A549 (cell line): ENCODE measurements around the gene PRSS12. TPM values are rescaled to one million over a fixed set of nuclear protein-coding genes. Genes with fewer than 3 reads are reported as not detected.

ENCODE experiments used
- ATAC-seq, 2 experiments: fragments of 200-7000 bp in 1 of 2; fragments of >200 bp in 1 of 2; cut with Nextera tagmentation in 1 of 2; cut with Tn5 transposase in 1 of 2; 3 replicates each; pipeline versions ENCODE4 v1.8.0 to v1.9.1; 2018 to 2020; ENCODE audit warnings: mild to moderate bottlenecking in 1 of 2, moderate library complexity in 1 of 2
- CTCF ChIA-PET: fragments of 300-600 bp; sonication (Branson Sonifier 250); formaldehyde crosslinking; extraction: SDS; loops from one replicate; lab custom pipeline; 2021; ENCODE audit warnings: antibody characterized with exemption, inconsistent platforms; lab: Yijun Ruan, JAX
- POLR2A ChIA-PET: fragments of 350-600 bp; formaldehyde crosslinking; extraction: SDS; loops from one replicate; lab custom pipeline; 2021; ENCODE audit warnings: antibody characterized with exemption, inconsistent platforms; lab: Yijun Ruan, JAX
- DNase-seq, 2 experiments: peaks; one replicate each; pipeline versions ENCODE4 v3.0.0 to v3.0.0-alpha.2; 2011 to 2016; ENCODE audit warnings: low read depth in 1 of 2, low spot score in 1 of 2
- FAIRE-seq: peaks from 2 replicates; lab custom pipeline; 2011; peaks lifted over from hg19 to GRCh38; lab: Jason Lieb, UNC
- H3K27ac ChIP-seq, 2 experiments: fragments of >200 bp; sonication (Bioruptor Twin); formaldehyde crosslinking; 3 replicates each; pipeline ENCODE4 v1.5.1; 2016 to 2017
- H3K4me1 ChIP-seq: fragments of >200 bp; sonication (Bioruptor Twin); formaldehyde crosslinking; 3 replicates; pipeline ENCODE4 v1.6.1; 2016
- H3K4me2 ChIP-seq: fragments of >200 bp; sonication (Bioruptor Twin); formaldehyde crosslinking; 3 replicates; pipeline ENCODE4 v1.6.1; 2016
- H3K4me3 ChIP-seq: fragments of >200 bp; sonication (Bioruptor Twin); formaldehyde crosslinking; 3 replicates; pipeline ENCODE4 v1.5.1; 2016
- H3K9me3 ChIP-seq: fragments of >200 bp; sonication (Bioruptor Twin); formaldehyde crosslinking; 3 replicates; pipeline ENCODE4 v1.6.1; 2016
- EHF ChIP-seq: fragments of 250-450 bp; sonication (Bioruptor Pico); IDR thresholded peaks from 2 replicates; pipeline ENCODE4 v1.5.0; 2020; ENCODE audit warnings: mild to moderate bottlenecking
- EHMT2 ChIP-seq: fragments of 200-600 bp; sonication (generic); IDR thresholded peaks from 2 replicates; pipeline ENCODE4 v1.6.1; 2016; ENCODE audit warnings: antibody characterized with exemption, low read depth, mild to moderate bottlenecking, moderate library complexity
- EP300 ChIP-seq, 2 experiments: fragments of >200 bp; sonication (Bioruptor Twin); formaldehyde crosslinking; IDR thresholded peaks; 2 replicates in 1 of 2; 3 replicates in 1 of 2; pipeline ENCODE4 v1.6.1; 2016 to 2017
- FOXS1 ChIP-seq: fragments of 250-450 bp; sonication (Bioruptor Pico); IDR thresholded peaks from 2 replicates; pipeline ENCODE4 v1.5.0; 2020; ENCODE audit warnings: mild to moderate bottlenecking, moderate library complexity
- HOXB13 ChIP-seq: fragments of 250-450 bp; sonication (Bioruptor Pico); IDR thresholded peaks from 2 replicates; pipeline ENCODE4 v1.5.0; 2020; ENCODE audit warnings: low read depth, mild to moderate bottlenecking, moderate library complexity
- HOXB5 ChIP-seq: fragments of 250-450 bp; sonication (Bioruptor Pico); IDR thresholded peaks from 2 replicates; pipeline ENCODE4 v1.5.0; 2020; ENCODE audit warnings: mild to moderate bottlenecking, moderate library complexity
- JUNB ChIP-seq: fragments of >200 bp; sonication (Bioruptor Twin); formaldehyde crosslinking; IDR thresholded peaks from 2 replicates; pipeline ENCODE4 v1.6.1; 2016
- KDM5A ChIP-seq: fragments of 200-600 bp; sonication (generic); IDR thresholded peaks from 2 replicates; pipeline ENCODE4 v1.6.1; 2016; ENCODE audit warnings: antibody characterized with exemption, mild to moderate bottlenecking
- MAZ ChIP-seq: fragments of 150-350 bp; IDR thresholded peaks from 2 replicates; pipeline ENCODE4 v1.6.1; 2014; ENCODE audit warnings: antibody characterized with exemption, low read depth, low read length, borderline replicate concordance
- MYC ChIP-seq: IDR thresholded peaks from 2 replicates; pipeline ENCODE4 v1.6.1; 2012; ENCODE audit warnings: mild to moderate bottlenecking, inconsistent platforms, low read length, improper control_type of control experiment, borderline replicate concordance
- PHF8 ChIP-seq: fragments of 200-600 bp; sonication (generic); IDR thresholded peaks from 2 replicates; pipeline ENCODE4 v1.6.1; 2016; ENCODE audit warnings: low read depth, mild to moderate bottlenecking, antibody characterized with exemption, moderate library complexity, borderline replicate concordance
- POLR2A ChIP-seq: IDR thresholded peaks from 2 replicates; pipeline ENCODE4 v1.6.1; 2012; ENCODE audit warnings: mild to moderate bottlenecking, low read length
- RAD21 ChIP-seq, 2 experiments: fragments of >200 bp in 1 of 2; sonication (Bioruptor Twin) in 1 of 2; formaldehyde crosslinking in 1 of 2; IDR thresholded peaks in 1 of 2; conservative IDR thresholded peaks in 1 of 2; 2 replicates in 1 of 2; 3 replicates in 1 of 2; pipeline ENCODE4 v1.6.1; 2012 to 2018; ENCODE audit warnings: inconsistent platforms in 1 of 2
- RARB ChIP-seq: fragments of 250-450 bp; sonication (Bioruptor Pico); IDR thresholded peaks from 2 replicates; pipeline ENCODE4 v1.8.0; 2021; ENCODE audit warnings: mild to moderate bottlenecking, moderate library complexity
- RCOR1 ChIP-seq: fragments of 150-350 bp; IDR thresholded peaks from 2 replicates; pipeline ENCODE4 v1.6.1; 2014; ENCODE audit warnings: antibody characterized with exemption, low read length, low read depth
- SMC3 ChIP-seq: fragments of >200 bp; sonication (Bioruptor Twin); formaldehyde crosslinking; IDR thresholded peaks from 3 replicates; pipeline ENCODE4 v1.6.1; 2018; ENCODE audit warnings: inconsistent platforms
- SREBF2 ChIP-seq: fragments of 450-650 bp; IDR thresholded peaks from 2 replicates; pipeline ENCODE4 v1.6.1; 2014; ENCODE audit warnings: mild to moderate bottlenecking, moderate library complexity
- TP53 ChIP-seq: fragments of 250-450 bp; sonication (Bioruptor Pico); IDR thresholded peaks from 2 replicates; pipeline ENCODE4 v1.5.0; 2021; ENCODE audit warnings: mild to moderate bottlenecking, moderate library complexity
- ZNF302 ChIP-seq: fragments of 250-450 bp; sonication (Bioruptor Pico); IDR thresholded peaks from 2 replicates; pipeline ENCODE4 v1.9.0; 2021; ENCODE audit warnings: inconsistent platforms, mild to moderate bottlenecking, moderate library complexity
- WGBS: methylation state at CpG from one replicate; pipeline ENCODE4 v1.1.6; 2017; ENCODE audit errors: missing lambda C conversion rate; 5-methylcytosine and 5-hydroxymethylcytosine counted together
- polyA minus RNA-seq: library from RNA; depleted of rRNA, polyadenylated mRNA; stranded (reverse); fragments of >200 nt; gene quantifications from 2 replicates; pipeline ENCODE4 v1.2.3, GENCODE V29; 2011; rRNA and poly(A)+ RNA removed
- polyA plus RNA-seq, 4 experiments: library from polyadenylated mRNA; depleted of rRNA in 3 of 4; stranded (reverse); fragments of >200 nt; fragmentation: RNase III in 1 of 4; extraction: RNeasy Plus Mini Kit Qiagen cat#74134 plus additional on column Dnase treatment in 1 of 4; gene quantifications; 2 replicates in 3 of 4; 3 replicates in 1 of 4; pipeline ENCODE4 v1.2.3, GENCODE V29; 2011 to 2017
- TF ChIP-seq, protein P1 (sequence below): IDR thresholded peaks from 2 replicates; pipeline ENCODE4 v1.6.1; 2012
- TF ChIP-seq, protein P2 (sequence below): IDR thresholded peaks from 2 replicates; pipeline ENCODE4 v1.6.1; 2012; ENCODE audit warnings: low read depth, borderline replicate concordance
- TF ChIP-seq, protein P3 (sequence below): fragments of >200 bp; sonication (Bioruptor Twin); formaldehyde crosslinking; IDR thresholded peaks from 3 replicates; pipeline ENCODE4 v1.5.1; 2016
- TF ChIP-seq, protein P4 (sequence below): IDR thresholded peaks from 2 replicates; pipeline ENCODE4 v1.6.1; 2012

Gene PRSS12, protein sequence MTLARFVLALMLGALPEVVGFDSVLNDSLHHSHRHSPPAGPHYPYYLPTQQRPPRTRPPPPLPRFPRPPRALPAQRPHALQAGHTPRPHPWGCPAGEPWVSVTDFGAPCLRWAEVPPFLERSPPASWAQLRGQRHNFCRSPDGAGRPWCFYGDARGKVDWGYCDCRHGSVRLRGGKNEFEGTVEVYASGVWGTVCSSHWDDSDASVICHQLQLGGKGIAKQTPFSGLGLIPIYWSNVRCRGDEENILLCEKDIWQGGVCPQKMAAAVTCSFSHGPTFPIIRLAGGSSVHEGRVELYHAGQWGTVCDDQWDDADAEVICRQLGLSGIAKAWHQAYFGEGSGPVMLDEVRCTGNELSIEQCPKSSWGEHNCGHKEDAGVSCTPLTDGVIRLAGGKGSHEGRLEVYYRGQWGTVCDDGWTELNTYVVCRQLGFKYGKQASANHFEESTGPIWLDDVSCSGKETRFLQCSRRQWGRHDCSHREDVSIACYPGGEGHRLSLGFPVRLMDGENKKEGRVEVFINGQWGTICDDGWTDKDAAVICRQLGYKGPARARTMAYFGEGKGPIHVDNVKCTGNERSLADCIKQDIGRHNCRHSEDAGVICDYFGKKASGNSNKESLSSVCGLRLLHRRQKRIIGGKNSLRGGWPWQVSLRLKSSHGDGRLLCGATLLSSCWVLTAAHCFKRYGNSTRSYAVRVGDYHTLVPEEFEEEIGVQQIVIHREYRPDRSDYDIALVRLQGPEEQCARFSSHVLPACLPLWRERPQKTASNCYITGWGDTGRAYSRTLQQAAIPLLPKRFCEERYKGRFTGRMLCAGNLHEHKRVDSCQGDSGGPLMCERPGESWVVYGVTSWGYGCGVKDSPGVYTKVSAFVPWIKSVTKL
- 0.19 and 0.34 TPM in 2 replicates for polyA plus RNA-seq (2011; rRNA removed)
- polyA plus RNA-seq (2012; cell fraction: cytosol; rRNA removed): 0.08 and 0.11 TPM in 2 replicates
- 0.07 and 0.10 TPM in 2 replicates for polyA plus RNA-seq (2012; cell fraction: nucleus; rRNA removed)
- 0.28 to 0.45 TPM (median 0.36 TPM) in 3 replicates for polyA plus RNA-seq (2017; fragmentation: RNase III; extraction: RNeasy Plus Mini Kit Qiagen cat#74134 plus additional on column Dnase treatment)
- polyA minus RNA-seq: 0.17 and 0.68 TPM in 2 replicates

DNA sequence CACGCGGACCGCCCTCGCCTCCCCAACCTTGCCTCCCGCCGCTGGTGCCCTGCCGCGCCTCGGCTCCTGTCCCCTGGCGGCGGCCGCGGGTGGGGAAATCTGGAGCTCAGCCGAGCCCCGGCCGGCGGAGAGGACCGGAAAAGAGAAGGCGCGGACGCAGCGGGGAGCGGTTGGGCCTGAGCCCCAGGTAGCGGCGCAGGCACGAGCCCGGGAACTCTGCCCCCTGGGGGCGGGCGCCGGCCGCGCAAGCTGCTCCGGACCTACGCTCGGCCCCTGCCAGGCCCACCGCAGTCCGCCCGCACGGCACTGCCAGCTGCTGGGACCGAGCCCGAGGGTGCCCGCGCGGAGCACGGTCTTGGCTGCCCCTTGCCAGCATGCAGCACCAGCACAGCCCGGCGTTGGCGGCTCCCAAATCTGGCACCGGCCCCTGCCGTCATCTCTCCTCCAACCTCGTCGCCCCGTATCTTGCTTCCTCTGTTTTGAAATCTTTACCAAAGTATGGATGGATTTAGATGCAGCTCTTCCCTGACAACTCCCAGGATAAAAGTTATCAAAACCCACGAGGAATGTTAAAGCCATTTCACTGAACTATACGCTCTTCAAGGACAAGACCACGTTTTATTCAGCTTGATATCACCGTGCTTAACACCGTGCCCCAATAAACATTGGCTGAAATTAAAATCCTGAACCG is at the start of gene PRSS12:
Gene PRSS12, minus strand, starts transcription at position 161 of the 691 bp plus-strand sequence. CDS start 283 bp downstream, outside the sequence.
- Histone ChIP-seq H3K27ac (peak within 1 kb of the TSS; percentile 51 to 81; a peak in 5 of 6 replicates), H3K4me2 (peak within 1 kb of the TSS; percentile 97), H3K4me3 (peak within 1 kb of the TSS; percentile 70), H3K9me3 (no peaks in the 10 kb centered on the region), H3K4me1 (no peaks in the 10 kb centered on the region)
- TF ChIP-seq, protein P1, sequence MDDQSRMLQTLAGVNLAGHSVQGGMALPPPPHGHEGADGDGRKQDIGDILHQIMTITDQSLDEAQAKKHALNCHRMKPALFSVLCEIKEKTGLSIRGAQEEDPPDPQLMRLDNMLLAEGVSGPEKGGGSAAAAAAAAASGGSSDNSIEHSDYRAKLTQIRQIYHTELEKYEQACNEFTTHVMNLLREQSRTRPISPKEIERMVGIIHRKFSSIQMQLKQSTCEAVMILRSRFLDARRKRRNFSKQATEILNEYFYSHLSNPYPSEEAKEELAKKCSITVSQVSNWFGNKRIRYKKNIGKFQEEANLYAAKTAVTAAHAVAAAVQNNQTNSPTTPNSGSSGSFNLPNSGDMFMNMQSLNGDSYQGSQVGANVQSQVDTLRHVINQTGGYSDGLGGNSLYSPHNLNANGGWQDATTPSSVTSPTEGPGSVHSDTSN: no peak
- TF ChIP-seq RARB (no peak), SMC3 (peak; percentile 37; the same call in 2 of the 3 replicates), SREBF2 (no peak), EHF (no peak), EHMT2 (no peak), POLR2A (no peak), EP300 (IDR thresholded peaks at IDR 0.05) (no peak), PHF8 (no peak), JUNB (no peak), KDM5A (no peak), ZNF302 (CRISPR knock-in tag) (no peak), RAD21 (conservative IDR thresholded peaks at IDR 0.05 in 1 of 2, IDR thresholded peaks at IDR 0.05 in 1 of 2) (peak in 1 of 2 experiments; percentile 36; a peak in 2 of 5 replicates), TP53 (CRISPR knock-in tag) (no peak), FOXS1 (CRISPR knock-in tag) (no peak), MYC (no peak), MAZ (no peak), RCOR1 (no peak), HOXB13 (no peak), HOXB5 (no peak)
- TF ChIP-seq, protein P2, sequence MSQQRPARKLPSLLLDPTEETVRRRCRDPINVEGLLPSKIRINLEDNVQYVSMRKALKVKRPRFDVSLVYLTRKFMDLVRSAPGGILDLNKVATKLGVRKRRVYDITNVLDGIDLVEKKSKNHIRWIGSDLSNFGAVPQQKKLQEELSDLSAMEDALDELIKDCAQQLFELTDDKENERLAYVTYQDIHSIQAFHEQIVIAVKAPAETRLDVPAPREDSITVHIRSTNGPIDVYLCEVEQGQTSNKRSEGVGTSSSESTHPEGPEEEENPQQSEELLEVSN: no peak
- TF ChIP-seq, protein P3, sequence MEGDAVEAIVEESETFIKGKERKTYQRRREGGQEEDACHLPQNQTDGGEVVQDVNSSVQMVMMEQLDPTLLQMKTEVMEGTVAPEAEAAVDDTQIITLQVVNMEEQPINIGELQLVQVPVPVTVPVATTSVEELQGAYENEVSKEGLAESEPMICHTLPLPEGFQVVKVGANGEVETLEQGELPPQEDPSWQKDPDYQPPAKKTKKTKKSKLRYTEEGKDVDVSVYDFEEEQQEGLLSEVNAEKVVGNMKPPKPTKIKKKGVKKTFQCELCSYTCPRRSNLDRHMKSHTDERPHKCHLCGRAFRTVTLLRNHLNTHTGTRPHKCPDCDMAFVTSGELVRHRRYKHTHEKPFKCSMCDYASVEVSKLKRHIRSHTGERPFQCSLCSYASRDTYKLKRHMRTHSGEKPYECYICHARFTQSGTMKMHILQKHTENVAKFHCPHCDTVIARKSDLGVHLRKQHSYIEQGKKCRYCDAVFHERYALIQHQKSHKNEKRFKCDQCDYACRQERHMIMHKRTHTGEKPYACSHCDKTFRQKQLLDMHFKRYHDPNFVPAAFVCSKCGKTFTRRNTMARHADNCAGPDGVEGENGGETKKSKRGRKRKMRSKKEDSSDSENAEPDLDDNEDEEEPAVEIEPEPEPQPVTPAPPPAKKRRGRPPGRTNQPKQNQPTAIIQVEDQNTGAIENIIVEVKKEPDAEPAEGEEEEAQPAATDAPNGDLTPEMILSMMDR: peak; percentile 61
- TF ChIP-seq, protein P4, sequence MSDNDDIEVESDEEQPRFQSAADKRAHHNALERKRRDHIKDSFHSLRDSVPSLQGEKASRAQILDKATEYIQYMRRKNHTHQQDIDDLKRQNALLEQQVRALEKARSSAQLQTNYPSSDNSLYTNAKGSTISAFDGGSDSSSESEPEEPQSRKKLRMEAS: peak; percentile 62
- DNase-seq (peak; percentile 47 to 56), ATAC-seq (peak; percentile 97 to 99), FAIRE-seq (no peak)
- CTCF ChIA-PET: interaction anchor here (1.1 to 3.4 kb wide), 11 partner anchors 10 to 64 kb away, joined by 3 to 13 read pairs (median 5); no protein-coding TSS in a partner anchor
- 10% methylated on average over 20 of the region's 59 CpGs for WGBS
- POLR2A ChIA-PET: no interaction called here
